Measurements from ENCODE around the gene AASDHPPT.

Gene AASDHPPT

DNA sequence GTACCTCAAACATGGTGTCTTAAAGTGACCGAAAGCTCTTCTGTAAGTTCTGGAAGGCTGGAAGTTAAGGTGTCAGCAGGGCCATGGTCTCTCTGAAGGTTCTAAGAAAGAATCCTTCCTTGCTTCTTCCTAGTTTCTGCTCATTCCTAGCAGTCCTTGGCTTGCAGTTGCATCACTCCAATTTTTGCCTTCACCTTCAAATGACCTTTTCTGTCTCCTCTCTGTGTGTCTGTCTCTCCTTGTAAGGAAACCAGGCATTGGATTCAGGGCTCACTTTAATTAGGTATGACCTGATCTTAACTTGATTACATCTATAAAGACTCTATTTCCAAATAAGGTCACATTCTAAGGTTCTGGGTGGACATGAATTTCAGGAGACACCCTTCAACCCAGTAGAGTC, 8.7 kb downstream of the AASDHPPT start:
- no peaks in the 10 kb centered on the region for H3K4me1 ChIP-seq (ENCODE audit: control insufficient read depth, insufficient read depth, low read length)
- no peak overlapping the region for H3K27ac ChIP-seq (ENCODE audit: extremely low read depth, low read depth, low read length)
- CTCF ChIA-PET, result interaction anchor here (0.7 to 1.3 kb wide), 2 partner anchors 41 to 421 kb away, joined by 3 read pairs; no protein-coding TSS in a partner anchor
- TF ChIP-seq ZNF521 (tag by site-specific recombination; IDR thresholded peaks at IDR 0.05), result no peak
- no peak for TF ChIP-seq ZNF561 (tag by site-specific recombination; IDR thresholded peaks at IDR 0.05; ENCODE audit: borderline replicate concordance)
- TF ChIP-seq, protein P1, sequence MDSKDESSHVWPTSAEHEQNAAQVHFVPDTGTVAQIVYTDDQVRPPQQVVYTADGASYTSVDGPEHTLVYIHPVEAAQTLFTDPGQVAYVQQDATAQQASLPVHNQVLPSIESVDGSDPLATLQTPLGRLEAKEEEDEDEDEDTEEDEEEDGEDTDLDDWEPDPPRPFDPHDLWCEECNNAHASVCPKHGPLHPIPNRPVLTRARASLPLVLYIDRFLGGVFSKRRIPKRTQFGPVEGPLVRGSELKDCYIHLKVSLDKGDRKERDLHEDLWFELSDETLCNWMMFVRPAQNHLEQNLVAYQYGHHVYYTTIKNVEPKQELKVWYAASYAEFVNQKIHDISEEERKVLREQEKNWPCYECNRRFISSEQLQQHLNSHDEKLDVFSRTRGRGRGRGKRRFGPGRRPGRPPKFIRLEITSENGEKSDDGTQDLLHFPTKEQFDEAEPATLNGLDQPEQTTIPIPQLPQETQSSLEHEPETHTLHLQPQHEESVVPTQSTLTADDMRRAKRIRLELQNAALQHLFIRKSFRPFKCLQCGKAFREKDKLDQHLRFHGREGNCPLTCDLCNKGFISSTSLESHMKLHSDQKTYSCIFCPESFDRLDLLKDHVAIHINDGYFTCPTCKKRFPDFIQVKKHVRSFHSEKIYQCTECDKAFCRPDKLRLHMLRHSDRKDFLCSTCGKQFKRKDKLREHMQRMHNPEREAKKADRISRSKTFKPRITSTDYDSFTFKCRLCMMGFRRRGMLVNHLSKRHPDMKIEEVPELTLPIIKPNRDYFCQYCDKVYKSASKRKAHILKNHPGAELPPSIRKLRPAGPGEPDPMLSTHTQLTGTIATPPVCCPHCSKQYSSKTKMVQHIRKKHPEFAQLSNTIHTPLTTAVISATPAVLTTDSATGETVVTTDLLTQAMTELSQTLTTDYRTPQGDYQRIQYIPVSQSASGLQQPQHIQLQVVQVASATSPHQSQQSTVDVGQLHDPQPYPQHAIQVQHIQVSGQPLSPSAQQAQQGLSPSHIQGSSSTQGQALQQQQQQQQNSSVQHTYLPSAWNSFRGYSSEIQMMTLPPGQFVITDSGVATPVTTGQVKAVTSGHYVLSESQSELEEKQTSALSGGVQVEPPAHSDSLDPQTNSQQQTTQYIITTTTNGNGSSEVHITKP (tag by site-specific recombination; IDR thresholded peaks at IDR 0.05), result no peak
- TF ChIP-seq MEIS1 (CRISPR knock-in tag; IDR thresholded peaks at IDR 0.05; ENCODE audit: borderline replicate concordance), result no peak
- no peak for TF ChIP-seq ZNF510 (tag by site-specific recombination; IDR thresholded peaks at IDR 0.05; ENCODE audit: insufficient replicate concordance)
- TF ChIP-seq REPIN1 (tag by site-specific recombination; IDR thresholded peaks at IDR 0.05; ENCODE audit: low read depth), result no peak
- no peak for TF ChIP-seq ZNF529 (tag by site-specific recombination; IDR thresholded peaks at IDR 0.05; ENCODE audit: insufficient replicate concordance)
- no peak for TF ChIP-seq ZNF366 (tag by site-specific recombination; conservative IDR thresholded peaks at IDR 0.05)
- H3K9me3 ChIP-seq (ENCODE audit: control insufficient read depth, insufficient read depth, low read depth, low read length), result no peaks in the 10 kb centered on the region
- H3K4me3 ChIP-seq (ENCODE audit: low read depth, low read length), result no peak overlapping the region
- peaks cover 4 to 63% of the 10 kb centered on the region in 2 experiments for H3K36me3 ChIP-seq (ENCODE audit: control insufficient read depth in 2 of 2, insufficient read depth in 1 of 2, low read length in 2 of 2)
- POLR2A ChIA-PET, result interaction anchor here (1.8 kb wide), 1 partner anchor 9 kb away, joined by 5 read pairs; the partner anchor contains the start of genes AASDHPPT and KBTBD3

- ChIA-PET POLR2A (interaction anchor here (1.8 kb wide), 1 partner anchor 9 kb away, joined by 5 read pairs; the partner anchor contains the start of genes AASDHPPT and KBTBD3), CTCF (interaction anchor here (0.7 to 2.0 kb wide), 11 partner anchors 8 to 1142 kb away, joined by 3 to 8 read pairs (median 4); no protein-coding TSS in a partner anchor)
- Histone ChIP-seq H3K4me3 (ENCODE audit: low read depth, low read length) (no peak overlapping the region), H3K27ac (ENCODE audit: extremely low read depth, low read depth, low read length) (no peak overlapping the region), H3K9me3 (ENCODE audit: control insufficient read depth, insufficient read depth, low read depth, low read length) (no peaks in the 10 kb centered on the region), H3K4me1 (ENCODE audit: control insufficient read depth, insufficient read depth, low read length) (no peaks in the 10 kb centered on the region), H3K36me3 (ENCODE audit: control insufficient read depth in 2 of 2, insufficient read depth in 1 of 2, low read length in 2 of 2) (peaks cover 4 to 65% of the 10 kb centered on the region in 2 experiments; a peak in 2 of 3 replicates)
- TF ChIP-seq ZNF623 (tag by site-specific recombination; IDR thresholded peaks at IDR 0.05) (no peak), ZNF24 (tag by site-specific recombination; IDR thresholded peaks at IDR 0.05) (no peak), ZNF548 (tag by site-specific recombination; IDR thresholded peaks at IDR 0.05) (no peak), ZNF777 (tag by site-specific recombination; IDR thresholded peaks at IDR 0.05; ENCODE audit: borderline replicate concordance) (no peak), ZNF792 (tag by site-specific recombination; IDR thresholded peaks at IDR 0.05) (no peak), ZNF169 (tag by site-specific recombination; IDR thresholded peaks at IDR 0.05) (no peak)
Observed at GRCh38 chr11:106086850-106087249, 9.4 kb downstream of the AASDHPPT start.

- ChIA-PET CTCF (interaction anchor here (0.6 to 2.0 kb wide), 13 partner anchors 9 to 950 kb away, joined by 3 to 8 read pairs (median 4); no protein-coding TSS in a partner anchor), POLR2A (interaction anchor here (1.8 kb wide), 1 partner anchor 11 kb away, joined by 5 read pairs; the partner anchor contains the start of genes AASDHPPT and KBTBD3)
- Histone ChIP-seq H3K4me3 (ENCODE audit: low read depth, low read length) (no peak overlapping the region), H3K9me3 (ENCODE audit: control insufficient read depth, insufficient read depth, low read depth, low read length) (no peaks in the 10 kb centered on the region), H3K4me1 (ENCODE audit: control insufficient read depth, insufficient read depth, low read length) (no peaks in the 10 kb centered on the region), H3K27ac (ENCODE audit: extremely low read depth, low read depth, low read length) (no peak overlapping the region), H3K36me3 (ENCODE audit: control insufficient read depth in 2 of 2, insufficient read depth in 1 of 2, low read length in 2 of 2) (peaks cover 4 to 65% of the 10 kb centered on the region in 2 experiments; a peak in 2 of 3 replicates)
- TF ChIP-seq ZNF654 (tag by site-specific recombination; IDR thresholded peaks at IDR 0.05; ENCODE audit: low read depth) (peak; percentile 77), EGR2 (tag by site-specific recombination; IDR thresholded peaks at IDR 0.05; ENCODE audit: low read depth) (no peak), ZNF660 (tag by site-specific recombination; IDR thresholded peaks at IDR 0.05) (0 out of 2 replicates have a peak, but pooled peaks have one; percentile 37)
Observed at GRCh38 chr11:106087815-106088435, 10.5 kb downstream of the AASDHPPT start.
